ENCODE data around the gene ZSCAN30. TPM values are rescaled to one million over a fixed set of nuclear protein-coding genes. Genes with fewer than 3 reads are reported as not detected.
"Not testable (repeated sequence)": the region's sequence is repeated elsewhere in the genome, so short reads cannot be mapped to it uniquely, and the experiment has no call there.

Gene ZSCAN30
- polyA plus RNA-seq, 4 donors = 26.6 to 66.3 (median 43.7) TPM

DNA sequence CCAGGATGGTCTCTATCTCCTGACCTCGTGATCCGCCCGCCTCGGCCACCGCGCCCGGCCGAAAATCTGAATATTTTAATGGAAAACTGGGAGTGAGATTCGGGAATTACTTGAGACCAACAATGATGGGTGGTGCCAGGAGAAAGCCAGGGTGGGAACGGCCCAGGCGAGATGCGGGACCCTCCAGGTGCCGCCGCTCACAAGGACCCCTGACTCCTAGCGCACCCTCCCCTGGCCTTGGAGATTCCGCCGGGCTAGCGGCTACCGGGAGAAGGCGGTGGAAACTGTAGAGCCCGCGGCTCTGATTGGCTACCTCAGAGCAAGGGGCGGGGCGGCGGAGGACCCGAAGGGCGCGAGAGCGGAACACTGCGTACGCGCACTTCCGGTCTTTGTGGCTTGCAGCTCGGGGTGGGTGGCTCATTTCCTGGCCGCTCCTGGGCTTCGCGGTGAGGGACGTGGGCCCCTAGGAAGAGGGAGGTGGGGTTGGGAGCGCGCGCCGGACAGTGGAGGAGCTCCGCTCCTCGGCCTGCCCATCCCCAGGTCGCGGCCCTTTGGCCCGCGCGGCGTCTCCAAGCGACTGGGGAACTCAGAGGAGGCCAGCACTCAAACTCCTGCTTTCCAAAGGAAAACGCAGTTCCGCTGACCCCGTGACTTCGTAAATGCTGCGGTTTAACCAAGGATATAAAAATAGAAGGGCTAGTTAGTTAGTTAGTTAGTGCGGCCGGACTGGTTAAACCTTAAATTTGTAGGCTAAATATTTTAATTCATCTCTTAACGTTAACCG is 49.2 kb downstream of the ZSCAN30 start, which contains the start of gene ZNF397:
Gene ZNF397 (plus strand): TSS at position 371 of the 784 bp plus-strand sequence. CDS start 1,437 bp downstream, outside the sequence.
- DNase-seq (ENCODE audit: low read depth in 4 of 4, low spot score in 2 of 4) = peak; percentile 78 to 94 (median 92)

DNA sequence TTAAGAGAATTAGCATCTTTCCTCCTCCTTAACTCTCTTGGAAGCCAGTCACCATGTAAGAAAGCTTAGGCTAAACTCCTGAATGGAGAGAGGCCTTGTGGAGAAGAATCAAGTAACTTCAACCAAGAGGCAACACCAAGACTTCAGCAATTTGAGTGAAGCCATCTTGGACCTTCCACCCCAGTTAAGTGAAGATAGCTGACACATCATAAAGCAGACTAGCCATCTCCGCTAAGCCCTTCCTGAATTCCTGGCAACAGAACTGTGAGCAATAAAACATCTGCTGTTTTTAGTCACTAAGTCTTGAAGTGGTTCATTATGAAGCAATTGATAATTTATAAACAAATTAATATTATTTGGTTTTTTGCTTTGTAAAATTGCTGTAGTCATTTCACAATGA is 50.7 kb downstream of the ZSCAN30 start:
- no peak for DNase-seq (ENCODE audit: low read depth in 4 of 4, low spot score in 2 of 4)

DNA sequence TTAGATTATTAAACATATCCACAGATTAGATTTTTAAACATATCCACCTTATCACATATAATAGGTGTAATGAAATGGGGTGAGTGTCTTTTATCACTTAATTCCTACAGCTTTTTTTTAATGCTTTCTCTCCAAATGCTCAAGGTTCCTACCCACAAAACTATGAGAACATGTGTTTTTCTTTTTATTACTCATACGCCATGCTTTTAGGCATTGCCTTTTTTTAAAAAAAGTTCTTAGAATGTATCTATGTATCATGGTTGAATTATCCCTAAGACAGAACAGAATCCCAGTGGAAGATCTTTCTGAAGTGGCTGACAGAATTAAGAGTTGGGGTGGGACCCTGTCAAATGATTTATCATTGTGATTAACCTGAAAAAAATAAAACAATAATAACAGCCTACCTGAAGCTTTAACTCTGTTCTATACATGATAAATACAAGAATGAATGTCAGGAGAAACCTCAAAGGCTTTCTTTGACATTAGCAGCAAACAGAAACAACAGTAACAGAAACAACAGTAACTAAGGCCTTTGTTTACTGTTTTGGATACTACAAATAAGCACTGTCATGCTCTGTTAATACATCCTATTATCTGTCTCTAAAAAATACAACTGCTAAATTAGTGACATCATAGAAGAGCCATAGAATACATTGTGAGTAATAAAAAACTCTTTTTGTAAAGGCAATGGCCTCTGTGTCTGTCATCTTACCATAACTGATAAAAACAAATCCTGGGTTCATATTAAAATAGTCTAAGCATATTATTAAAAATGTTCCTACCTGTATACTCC is 53.3 kb downstream of the ZSCAN30 start:
- DNase-seq (ENCODE audit: low read depth in 4 of 4, low spot score in 2 of 4) = no peak

DNA sequence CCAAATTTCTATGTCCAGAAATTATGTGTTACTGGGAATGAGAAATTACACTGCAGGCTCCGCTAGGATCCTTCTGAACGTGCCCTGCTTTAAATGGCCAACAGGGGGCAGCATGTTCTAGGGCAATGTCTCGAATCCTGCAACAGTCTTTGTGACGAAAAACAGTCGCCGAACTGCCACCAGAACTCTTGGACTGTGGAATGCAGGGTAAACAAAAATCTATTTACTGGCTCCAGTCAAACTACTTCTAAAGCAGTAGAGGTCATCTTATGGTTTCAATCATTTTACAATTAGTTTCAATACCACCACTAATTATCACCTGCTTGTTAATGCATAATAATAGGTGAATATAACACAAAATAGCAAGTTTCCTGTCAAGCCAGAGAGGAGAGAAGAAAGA is 59.0 kb downstream of the ZSCAN30 start:
- DNase-seq (ENCODE audit: low read depth in 4 of 4, low spot score in 2 of 4) = peak; percentile 34 to 78 (median 53)

DNA sequence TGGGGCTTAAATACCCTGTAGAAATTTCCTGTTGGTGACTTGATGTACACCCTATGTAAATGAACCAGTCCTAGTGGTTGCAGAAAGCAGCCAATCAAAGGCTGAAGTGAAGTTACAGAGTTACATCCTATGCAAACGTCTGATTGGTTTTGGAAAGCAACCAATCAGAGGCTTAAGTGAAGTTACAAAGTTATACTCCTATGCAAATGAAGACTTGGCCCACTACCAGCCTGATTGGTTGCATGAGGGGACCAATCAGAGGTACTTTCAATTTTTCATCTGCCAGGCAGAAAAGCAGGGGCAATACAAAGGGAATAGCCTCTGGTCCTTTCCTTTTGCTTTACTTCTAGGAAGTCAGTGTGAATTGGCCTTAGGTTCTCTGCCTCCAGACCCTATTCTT is 62.8 kb downstream of the ZSCAN30 start:
- DNase-seq (ENCODE audit: low read depth in 4 of 4, low spot score in 2 of 4) = no peak

DNA sequence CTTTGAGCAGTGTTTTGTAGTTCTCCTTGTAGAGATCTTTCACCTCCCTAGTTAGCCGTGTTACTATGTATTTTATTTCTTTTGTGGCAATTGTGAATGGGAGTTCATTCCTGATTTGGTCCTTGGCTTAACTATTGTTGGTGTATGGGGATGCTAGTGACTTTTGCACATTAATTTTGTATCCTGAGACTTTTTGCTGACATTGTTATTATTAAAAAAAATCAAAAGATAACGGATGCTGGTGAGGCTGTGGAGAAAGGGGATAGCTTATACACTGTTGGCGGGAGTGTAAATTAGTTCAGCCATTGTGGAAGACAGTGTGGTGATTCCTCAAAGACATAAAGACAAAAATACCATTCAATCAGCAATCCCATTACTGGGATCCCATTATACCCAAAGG is 66.2 kb downstream of the ZSCAN30 start:
- no peak for DNase-seq (ENCODE audit: low read depth in 4 of 4, low spot score in 2 of 4)

DNA sequence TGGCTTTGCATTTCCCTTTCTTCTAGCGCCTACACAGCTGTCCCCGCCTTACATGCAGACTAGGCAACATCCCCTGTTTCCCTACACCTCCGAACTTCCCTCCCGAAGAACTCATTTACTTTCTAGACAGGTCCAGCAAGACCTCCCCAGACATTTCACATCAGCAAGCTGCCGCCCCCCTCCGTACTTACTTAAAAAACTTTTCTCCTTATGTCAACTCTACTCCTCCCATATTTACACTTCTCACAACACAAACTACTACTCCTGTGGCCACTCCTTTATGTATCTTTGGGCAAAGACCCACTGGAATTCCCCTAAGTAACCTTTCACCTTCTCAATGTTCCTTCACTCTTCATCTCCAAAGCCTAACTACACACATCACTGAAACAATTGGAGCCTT is 69.6 kb downstream of the ZSCAN30 start:
- no peak for DNase-seq (ENCODE audit: low read depth in 4 of 4, low spot score in 2 of 4)

DNA sequence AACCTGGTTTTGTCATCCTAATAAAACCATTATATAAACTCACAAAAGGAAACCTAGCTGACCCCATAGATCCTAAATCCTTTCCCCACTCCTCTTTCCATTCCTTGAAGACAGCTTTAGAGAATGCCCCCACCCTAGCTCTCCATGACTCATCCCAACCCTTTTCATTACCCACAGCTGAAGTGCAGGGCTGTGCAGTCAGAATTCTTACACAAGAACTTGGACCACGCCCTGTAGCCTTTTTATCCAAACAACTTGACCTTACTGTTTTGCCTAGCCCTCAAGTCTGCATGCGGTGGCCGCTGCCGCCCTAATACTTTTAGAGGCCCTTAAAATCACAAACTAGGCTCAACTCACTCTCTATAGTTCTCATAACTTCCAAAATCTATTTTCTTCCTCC is 70.7 kb downstream of the ZSCAN30 start:
- DNase-seq (ENCODE audit: low read depth in 4 of 4, low spot score in 2 of 4) = not testable (repeated sequence)

DNA sequence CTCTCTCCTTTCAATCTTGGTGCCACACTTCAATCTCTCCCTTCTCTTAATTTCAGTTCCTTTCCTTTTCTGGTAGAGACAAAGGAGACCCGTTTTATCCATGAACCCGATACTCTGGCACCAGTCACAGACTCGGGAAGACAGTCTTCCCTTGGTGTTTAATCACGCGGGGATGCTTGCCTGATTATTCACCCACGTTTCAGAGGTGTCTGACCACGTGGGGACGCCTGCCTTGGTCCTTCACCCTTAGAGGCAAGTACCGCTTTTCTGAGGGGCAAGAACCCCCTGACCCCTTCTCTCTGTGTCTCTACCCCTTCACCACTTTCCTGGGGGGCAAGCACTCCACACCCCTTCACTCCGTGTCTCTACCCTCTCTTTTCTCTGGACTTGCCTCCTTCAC is 73.4 kb downstream of the ZSCAN30 start:
- DNase-seq (ENCODE audit: low read depth in 4 of 4, low spot score in 2 of 4) = not testable (repeated sequence)

DNA sequence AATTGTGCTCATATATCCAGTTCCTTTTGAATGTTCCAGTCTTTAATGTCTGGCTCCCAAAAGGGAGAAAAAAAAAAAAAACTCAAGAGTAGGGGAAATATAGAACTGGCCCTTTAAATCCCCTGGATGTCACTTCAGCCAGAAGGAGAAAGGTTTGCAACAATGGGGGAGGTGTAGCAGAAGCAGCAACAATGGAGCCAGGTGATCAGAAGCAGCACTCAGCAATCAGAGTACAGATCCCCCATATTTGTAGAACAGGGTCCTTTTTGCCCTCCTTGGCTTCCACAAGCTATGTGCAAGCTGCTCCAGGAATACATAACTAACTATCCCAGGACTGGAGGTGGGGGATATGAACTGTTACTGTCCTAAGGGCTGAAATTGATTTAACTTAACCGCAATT is 75.0 kb downstream of the ZSCAN30 start:
- no peak for DNase-seq (ENCODE audit: low read depth in 4 of 4, low spot score in 2 of 4)

DNA sequence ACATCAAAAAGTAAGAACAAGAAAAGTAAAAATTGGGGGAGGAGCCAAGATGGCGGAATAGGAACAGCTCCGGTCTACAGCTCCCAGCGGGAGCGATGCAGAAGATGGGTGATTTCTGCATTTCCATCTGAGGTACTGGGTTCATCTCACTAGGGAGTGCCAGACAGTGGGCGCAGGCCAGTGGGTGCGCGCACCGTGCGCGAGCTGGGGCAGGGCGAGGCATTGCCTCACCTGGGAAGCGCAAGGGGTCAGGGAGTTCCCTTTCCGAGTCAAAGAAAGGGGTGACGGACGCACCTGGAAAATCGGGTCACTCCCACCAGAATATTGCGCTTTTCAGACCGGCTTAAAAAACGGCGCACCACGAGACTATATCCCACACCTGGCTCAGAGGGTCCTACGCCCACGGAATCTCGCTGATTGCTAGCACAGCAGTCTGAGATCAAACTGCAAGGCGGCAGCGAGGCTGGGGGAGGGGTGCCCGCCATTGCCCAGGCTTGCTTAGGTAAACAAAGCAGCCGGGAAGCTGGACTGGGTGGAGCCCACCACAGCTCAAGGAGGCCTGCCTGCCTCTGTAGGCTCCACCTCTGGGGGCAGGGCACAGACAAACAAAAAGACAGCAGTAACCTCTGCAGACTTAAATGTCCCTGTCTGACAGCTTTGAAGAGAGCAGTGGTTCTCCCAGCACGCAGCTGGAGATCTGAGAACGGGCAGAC is 84.1 kb downstream of the ZSCAN30 start:
- not testable (repeated sequence) for DNase-seq (ENCODE audit: low read depth in 4 of 4, low spot score in 2 of 4)

DNA sequence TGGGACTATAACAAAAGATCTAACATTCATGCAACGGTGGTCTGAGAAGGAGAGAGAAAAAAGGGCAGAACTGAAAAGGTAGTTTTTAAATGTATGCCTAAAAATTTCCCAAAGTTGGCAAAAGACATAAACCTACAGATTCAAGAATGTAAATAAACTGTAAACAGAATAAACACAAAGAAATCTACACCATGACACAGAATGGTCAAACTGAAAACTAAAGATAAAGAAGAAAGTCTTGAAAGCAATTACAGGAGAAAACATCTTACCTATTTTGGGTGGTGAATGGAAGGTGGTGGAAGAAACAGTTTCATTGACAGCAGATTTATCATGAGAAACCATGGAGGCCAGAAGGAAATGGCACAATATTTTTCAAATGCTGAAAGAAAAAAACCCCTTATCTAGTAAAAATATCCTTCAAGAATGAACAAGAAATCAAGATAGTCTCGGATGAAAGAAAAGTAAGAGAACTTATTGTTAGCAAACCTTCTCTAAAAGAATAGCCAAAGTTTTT is 84.8 kb downstream of the ZSCAN30 start:
- DNase-seq (ENCODE audit: low read depth in 4 of 4, low spot score in 2 of 4) = no peak

DNA sequence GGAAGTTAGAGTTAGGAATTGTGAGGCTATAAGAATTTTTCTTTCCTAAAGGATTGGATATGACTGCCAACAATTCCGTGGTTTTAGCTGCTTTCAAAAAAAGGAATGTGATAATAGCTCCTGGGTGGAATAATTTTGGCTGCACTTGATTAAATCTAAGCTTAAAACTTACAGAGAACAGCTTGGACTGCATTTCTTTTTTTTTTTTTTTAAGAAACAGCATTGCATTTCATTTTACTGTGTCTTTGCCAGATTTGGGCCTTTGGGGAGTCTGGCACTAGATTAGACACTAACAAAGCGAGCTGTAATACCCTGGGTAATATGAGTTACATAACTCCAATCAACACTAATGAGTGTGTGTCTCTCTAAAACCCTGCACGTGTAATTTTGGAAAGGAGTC is 87.0 kb downstream of the ZSCAN30 start:
- no peak for DNase-seq (ENCODE audit: low read depth in 4 of 4, low spot score in 2 of 4)

DNA sequence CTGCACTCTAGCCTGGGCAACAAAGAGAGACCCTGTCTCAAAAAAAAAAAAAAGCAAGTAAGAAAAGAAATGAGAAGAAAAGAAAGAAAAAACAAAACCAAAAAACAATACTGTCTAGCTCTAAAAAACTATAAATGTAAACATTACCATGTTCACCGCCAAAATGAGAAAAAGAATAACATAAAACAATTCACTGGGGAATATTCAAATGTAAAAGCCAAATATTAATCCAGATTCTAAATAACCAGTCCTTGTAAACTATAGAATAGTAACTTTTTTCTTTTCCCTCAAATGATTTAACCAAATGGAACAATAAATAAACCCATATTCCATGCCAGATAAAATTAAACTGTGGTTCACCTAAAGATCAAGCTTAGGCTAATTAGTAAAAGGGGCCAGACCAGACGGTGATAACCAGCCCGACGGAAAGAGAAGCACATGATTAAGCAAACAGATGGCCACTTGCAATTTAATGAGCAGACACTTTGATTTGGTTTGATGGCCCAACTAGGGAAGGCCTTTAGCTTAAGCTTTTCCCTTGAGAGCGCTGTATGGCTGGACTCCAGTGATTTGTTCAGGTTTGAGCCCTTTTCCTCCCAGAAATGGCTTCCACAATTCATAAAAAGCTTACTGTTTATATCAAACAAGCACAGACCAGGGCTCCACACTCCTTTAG is 88.6 kb downstream of the ZSCAN30 start:
- no peak for DNase-seq (ENCODE audit: low read depth in 4 of 4, low spot score in 2 of 4)

Other genes with a start within 250 kb of the ZSCAN30 start
- 10 to 100 TPM; 26.4 to 28.6 (median 27.7) TPM for gene MAPRE2, start 248.8 kb downstream of the ZSCAN30 start, polyA plus RNA-seq (ENCODE audit: insufficient read length in 4 of 4)
- 10 to 100 TPM; 40.3 to 90.2 (median 61.0) TPM for gene ZNF397, start 49.2 kb downstream of the ZSCAN30 start, polyA plus RNA-seq (ENCODE audit: insufficient read length in 4 of 4)
- 10 to 100 TPM; 67.7 to 77.6 (median 74.3) TPM for gene ZNF24, start 54.2 kb upstream of the ZSCAN30 start, polyA plus RNA-seq (ENCODE audit: insufficient read length in 4 of 4)
- gene ZNF396, start 87.1 kb upstream of the ZSCAN30 start, polyA plus RNA-seq (ENCODE audit: insufficient read length in 4 of 4) = 1 to 10 TPM; 5.0 to 7.4 (median 5.8) TPM
- gene INO80C, start 207.7 kb upstream of the ZSCAN30 start, polyA plus RNA-seq (ENCODE audit: insufficient read length in 4 of 4) = 10 to 100 TPM; 26.9 to 31.9 (median 30.2) TPM

Measured in left renal cortex interstitium (tissue), 4 donors.